Measurements from ENCODE around the gene GABRD.
"Not testable (repeated sequence)": the region's sequence is repeated elsewhere in the genome, so short reads cannot be mapped to it uniquely, and the experiment has no call there.

GABRD gene, protein sequence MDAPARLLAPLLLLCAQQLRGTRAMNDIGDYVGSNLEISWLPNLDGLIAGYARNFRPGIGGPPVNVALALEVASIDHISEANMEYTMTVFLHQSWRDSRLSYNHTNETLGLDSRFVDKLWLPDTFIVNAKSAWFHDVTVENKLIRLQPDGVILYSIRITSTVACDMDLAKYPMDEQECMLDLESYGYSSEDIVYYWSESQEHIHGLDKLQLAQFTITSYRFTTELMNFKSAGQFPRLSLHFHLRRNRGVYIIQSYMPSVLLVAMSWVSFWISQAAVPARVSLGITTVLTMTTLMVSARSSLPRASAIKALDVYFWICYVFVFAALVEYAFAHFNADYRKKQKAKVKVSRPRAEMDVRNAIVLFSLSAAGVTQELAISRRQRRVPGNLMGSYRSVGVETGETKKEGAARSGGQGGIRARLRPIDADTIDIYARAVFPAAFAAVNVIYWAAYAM

DNA sequence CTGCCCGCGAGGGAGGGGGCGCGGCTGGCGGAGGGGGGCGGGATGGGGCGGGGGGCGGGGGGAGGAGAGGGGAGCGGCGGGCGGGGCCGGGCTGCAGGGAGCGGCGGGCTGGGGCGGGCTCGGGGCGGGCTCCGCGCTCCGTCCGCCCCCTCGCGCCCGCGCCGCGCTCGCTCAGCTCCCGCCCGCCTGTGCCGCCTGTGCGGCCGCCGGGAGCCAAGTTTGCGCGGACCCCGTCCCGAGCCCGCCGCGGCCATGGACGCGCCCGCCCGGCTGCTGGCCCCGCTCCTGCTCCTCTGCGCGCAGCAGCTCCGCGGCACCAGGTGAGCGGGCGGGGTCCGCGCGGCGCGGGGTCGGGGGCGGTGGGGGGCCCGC lies at the start of gene GABRD:
Gene GABRD (plus strand): TSS at position 174 of the 372 bp plus-strand sequence. CDS start 79 bp downstream, at position 253.
- peaks cover 90% of the 10 kb centered on the region for H3K27me3 Mint-ChIP-seq
- peaks cover 10% of the 10 kb centered on the region for H3K4me1 Mint-ChIP-seq
- H3K36me3 Mint-ChIP-seq, result no peaks in the 10 kb centered on the region
- no peaks in the 10 kb centered on the region for H3K9me3 Mint-ChIP-seq
- ATAC-seq, result peak; percentile 15
- H3K4me3 Mint-ChIP-seq, result peak within 1 kb of the TSS; percentile 57
- no peak within 1 kb of the TSS for H3K27ac Mint-ChIP-seq

DNA sequence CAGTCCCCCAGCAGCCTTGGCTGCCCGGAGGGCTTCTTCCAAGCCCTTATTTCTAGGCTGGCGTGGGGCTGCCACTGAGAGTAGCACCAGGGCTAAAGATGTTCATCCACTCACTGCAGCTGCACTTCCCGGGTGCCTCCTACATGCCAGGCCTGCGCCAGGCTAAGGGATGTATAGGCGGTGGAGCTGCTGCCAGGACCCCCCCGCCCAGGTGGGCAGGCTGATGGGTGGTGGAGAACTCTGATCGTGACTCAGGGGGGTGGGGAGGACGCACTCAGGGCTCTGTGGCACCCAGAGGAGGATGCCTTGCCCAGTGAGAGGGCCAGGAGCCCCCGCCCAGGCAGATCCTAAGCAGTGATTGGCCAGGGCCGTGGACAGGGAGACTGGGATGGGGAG lies 49.6 kb upstream of the GABRD start:
- Mint-ChIP-seq H3K9me3 (no peaks in the 10 kb centered on the region), H3K27ac (no peak overlapping the region), H3K4me3 (no peak overlapping the region), H3K36me3 (no peaks in the 10 kb centered on the region), H3K27me3 (peaks cover 32% of the 10 kb centered on the region), H3K4me1 (no peaks in the 10 kb centered on the region)
- ATAC-seq, result no peak

DNA sequence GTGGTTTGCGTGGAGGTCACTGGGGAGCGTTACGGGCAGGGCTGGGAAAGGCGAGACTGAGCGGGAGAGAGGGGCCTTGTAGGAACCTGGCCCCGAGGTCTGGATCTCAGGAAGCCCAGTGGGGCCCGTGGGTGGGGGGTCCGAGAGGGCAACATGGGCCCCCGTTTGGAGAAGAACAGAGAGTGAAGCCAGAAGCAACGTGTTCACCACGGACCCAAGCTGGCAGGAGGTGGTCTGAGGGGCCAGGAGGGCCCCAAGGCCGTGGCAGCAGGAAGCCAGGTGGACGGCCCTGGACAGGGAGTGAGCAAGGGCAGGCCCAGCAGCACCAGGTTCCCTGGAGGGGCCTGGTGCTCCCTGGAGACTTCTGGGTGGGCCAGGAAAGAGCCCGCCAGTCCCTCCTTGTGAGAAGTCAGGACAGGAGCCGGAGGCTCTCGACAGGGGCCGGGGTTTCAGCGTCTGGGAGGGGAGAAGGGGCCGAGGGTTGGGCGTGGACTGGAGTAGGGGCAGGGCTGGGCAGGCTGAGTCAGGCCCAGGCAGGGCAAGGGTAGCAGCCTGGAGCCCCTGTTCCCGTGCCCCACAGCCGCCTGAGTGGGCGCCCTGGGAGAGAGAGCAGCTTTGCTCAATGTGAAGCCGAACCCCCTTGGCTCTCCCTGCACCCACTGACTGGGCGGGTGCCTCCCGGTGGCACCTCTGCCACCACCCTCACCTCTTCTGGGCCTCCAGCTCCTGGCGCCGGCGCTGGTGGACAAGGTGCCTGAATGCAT lies 49.0 kb upstream of the GABRD start:
- no peak for ATAC-seq
- Mint-ChIP-seq H3K4me1 (no peaks in the 10 kb centered on the region), H3K4me3 (no peak overlapping the region), H3K9me3 (no peaks in the 10 kb centered on the region), H3K27me3 (peaks cover 32% of the 10 kb centered on the region), H3K36me3 (no peaks in the 10 kb centered on the region), H3K27ac (no peak overlapping the region)

DNA sequence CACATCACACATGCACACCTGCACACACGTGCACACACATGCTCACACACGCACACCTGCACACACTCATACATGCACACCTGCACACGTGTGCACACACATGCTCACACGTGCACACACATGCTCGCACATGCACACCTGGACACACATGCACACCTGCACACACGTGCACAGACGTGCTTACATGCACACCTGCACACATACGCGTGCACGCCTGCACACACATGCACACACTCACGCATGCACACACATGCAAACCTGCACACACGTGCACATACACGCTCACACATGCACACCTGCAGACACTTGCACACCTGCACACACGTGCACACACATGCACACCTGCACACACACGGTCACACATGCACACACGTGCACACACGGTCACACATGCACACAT lies 48.1 kb upstream of the GABRD start:
- no peak for ATAC-seq
- no peak overlapping the region for H3K4me3 Mint-ChIP-seq
- peaks cover 41% of the 10 kb centered on the region for H3K27me3 Mint-ChIP-seq
- no peaks in the 10 kb centered on the region for H3K36me3 Mint-ChIP-seq
- H3K9me3 Mint-ChIP-seq, result no peaks in the 10 kb centered on the region
- no peak overlapping the region for H3K27ac Mint-ChIP-seq
- H3K4me1 Mint-ChIP-seq, result no peaks in the 10 kb centered on the region

DNA sequence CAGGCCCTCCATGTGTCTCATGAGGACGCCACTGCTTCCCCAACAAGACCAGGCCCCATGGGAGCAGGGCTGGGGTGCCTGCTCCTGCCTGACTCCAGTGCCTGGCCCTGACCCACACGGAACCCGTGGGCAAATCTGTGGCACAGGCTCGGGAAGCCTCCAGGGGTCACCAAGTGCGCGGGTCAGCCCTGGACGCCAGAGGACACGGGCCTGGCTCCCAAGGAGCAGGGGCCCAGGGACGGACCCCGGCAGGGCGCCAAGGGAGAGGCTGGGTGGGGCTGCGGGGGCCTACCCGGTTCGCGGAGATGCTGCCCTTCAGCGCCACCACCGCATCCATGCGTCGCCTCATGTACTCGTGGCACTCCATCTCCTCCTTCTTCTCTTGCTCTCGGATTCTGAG lies 47.5 kb upstream of the GABRD start:
- Mint-ChIP-seq H3K27ac (no peak overlapping the region), H3K4me3 (no peak overlapping the region), H3K27me3 (peaks cover 48% of the 10 kb centered on the region), H3K36me3 (no peaks in the 10 kb centered on the region), H3K4me1 (no peaks in the 10 kb centered on the region), H3K9me3 (no peaks in the 10 kb centered on the region)
- no peak for ATAC-seq

DNA sequence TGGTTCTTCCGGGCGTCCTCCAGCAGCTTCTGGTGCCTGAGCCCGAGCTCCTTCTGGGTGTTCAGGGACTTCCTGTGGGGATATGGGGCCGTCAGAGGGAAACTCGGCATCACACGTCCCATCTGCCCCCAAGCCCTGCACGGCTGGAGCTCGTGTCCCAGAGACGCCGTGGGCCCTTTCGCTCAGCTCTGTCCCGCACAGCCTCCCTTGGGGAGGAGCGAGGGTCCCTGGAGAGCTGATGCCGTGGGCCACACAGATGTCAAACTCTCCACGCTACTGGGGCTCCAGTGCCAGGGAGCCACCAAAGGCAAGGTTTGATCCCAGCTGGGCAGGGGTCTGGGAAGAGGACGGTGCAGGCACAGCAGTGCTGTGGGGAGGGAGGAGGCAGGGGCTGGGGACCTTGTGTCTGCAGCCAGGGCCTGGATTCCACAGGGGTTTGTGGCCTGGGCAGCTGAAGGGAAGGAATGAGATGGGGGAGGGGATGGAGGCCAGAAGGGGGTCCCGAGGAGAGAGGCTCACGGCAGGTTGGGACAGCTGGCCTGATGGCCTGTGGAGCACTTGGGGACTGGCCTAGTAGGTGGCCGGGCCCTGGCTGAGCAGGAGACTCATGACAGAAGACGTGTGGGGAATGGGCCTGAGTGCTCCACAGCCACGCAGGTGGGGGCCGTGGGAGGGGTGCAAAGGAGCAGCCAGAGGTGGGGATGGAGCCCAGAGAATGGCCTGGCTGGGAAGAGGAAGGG lies 46.0 kb upstream of the GABRD start:
- ATAC-seq, result no peak
- Mint-ChIP-seq H3K4me1 (no peaks in the 10 kb centered on the region), H3K27ac (no peak overlapping the region), H3K4me3 (no peak overlapping the region), H3K36me3 (no peaks in the 10 kb centered on the region), H3K27me3 (peaks cover 43% of the 10 kb centered on the region), H3K9me3 (no peaks in the 10 kb centered on the region)

DNA sequence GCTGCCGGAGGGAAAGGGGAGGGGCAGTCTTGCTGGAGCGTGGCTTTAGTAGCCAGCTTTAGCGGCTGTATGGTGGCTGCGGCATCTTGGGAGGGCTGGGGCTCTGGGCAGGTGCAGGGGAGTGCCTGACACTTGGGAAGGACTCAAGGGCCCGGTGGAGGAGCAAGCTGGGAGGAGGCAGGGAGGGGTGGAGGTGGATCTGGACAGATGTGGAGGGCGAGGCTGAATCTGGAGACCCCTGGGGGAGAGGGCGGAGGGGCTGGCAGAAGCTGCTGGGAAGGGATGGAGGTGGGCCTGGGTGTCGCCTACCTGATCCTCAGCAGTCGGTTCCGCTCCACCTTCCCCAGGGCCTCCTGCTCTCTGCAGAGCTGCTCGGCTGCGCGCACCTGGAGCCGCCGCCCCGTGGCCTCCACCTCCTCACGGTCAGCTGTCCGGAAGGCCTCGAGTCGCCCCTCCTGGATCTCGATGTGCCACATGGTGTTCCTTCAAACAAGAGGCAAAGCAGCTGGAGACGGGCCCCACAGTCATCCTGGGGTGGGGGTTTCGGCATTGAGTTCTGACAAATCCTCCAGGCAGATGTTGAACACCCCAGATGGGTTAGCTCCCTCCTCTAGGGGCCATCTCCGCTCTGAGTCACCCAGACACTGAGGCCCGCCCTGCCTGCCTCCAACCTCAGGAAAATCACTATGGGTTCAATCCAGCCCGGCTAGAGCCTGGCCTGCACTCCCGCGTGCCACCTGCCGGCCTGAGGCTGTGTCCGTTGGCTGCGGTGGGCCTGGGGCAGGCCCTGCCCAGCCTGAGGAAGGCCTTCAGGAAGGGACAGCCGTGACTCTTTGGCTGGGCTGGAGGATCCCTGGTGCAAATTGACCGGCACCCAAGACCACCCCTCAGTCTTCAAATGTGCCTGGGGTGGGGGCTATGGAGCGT lies 45.2 kb upstream of the GABRD start:
- Mint-ChIP-seq H3K4me3 (no peak overlapping the region), H3K9me3 (peaks cover 4% of the 10 kb centered on the region), H3K27ac (no peak overlapping the region), H3K4me1 (no peaks in the 10 kb centered on the region), H3K36me3 (no peaks in the 10 kb centered on the region), H3K27me3 (peaks cover 42% of the 10 kb centered on the region)
- ATAC-seq, result no peak

DNA sequence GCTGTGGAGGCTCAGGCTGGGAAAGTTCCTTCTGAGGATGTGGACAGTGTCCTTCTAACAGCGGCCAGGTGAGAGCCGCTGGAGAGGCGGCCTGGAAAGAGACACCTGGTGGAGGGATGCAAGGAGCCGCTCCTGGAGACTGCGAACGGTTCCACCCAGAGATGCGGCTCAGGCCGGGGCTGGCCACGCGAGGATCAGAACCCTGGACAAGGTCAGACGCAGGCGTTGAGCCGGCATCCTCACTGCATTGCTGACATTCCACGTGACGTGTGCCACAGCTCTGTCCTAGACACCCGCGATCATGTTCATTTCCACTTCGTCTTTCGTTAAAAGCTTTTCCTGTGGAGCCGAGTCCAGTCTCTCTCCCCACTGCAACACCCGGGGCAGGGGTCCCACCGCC lies 44.3 kb upstream of the GABRD start:
- no peaks in the 10 kb centered on the region for H3K4me1 Mint-ChIP-seq
- H3K27ac Mint-ChIP-seq, result no peak overlapping the region
- H3K9me3 Mint-ChIP-seq, result peaks cover 4% of the 10 kb centered on the region
- peaks cover 42% of the 10 kb centered on the region for H3K27me3 Mint-ChIP-seq
- no peak for ATAC-seq
- H3K36me3 Mint-ChIP-seq, result no peaks in the 10 kb centered on the region
- H3K4me3 Mint-ChIP-seq, result no peak overlapping the region

DNA sequence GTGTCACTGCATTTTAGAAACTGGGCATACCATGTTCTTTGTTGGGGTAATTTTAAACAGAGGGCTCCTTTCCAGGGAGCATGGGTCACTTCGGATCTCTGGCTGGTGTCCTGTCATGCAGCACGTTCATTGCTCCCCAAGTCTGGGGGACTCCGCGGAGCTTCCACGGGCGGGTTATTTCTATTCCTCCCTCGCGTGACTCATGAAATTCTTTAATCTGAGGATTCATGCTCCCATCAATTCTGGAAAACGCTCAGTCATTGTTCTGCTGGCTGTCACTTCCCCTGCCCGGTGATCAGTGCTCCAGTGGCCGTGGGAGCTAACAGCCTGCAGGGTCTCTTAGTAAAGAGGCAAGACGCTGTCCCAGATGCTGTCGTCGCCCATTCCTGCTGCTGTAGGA lies 43.6 kb upstream of the GABRD start:
- Mint-ChIP-seq H3K27ac (no peak overlapping the region), H3K4me1 (no peaks in the 10 kb centered on the region), H3K4me3 (no peak overlapping the region), H3K36me3 (no peaks in the 10 kb centered on the region), H3K27me3 (peaks cover 42% of the 10 kb centered on the region), H3K9me3 (peaks cover 4% of the 10 kb centered on the region)
- no peak for ATAC-seq

DNA sequence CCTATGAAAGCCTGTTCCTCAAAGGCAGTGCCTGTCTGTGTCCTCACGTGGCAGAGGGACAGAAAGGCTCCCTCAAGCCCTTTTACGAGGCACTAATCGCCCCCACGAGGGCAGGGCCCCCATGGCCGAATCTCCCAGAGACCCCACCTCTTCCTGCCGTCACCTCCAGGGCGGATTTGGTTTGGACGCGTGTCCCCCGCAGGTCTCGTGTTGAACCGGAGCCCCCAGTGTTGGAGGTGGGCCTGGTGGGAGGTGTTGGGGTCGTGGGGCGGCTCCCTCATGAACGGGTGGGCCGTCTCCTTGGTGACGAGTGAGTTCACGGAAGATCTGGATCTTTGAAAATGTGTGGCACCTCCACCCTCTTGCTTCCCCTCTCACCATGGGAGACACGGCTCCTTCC lies 43.1 kb upstream of the GABRD start:
- H3K4me1 Mint-ChIP-seq, result no peaks in the 10 kb centered on the region
- H3K9me3 Mint-ChIP-seq, result peaks cover 4% of the 10 kb centered on the region
- ATAC-seq, result no peak
- H3K27me3 Mint-ChIP-seq, result peaks cover 42% of the 10 kb centered on the region
- H3K36me3 Mint-ChIP-seq, result no peaks in the 10 kb centered on the region
- no peak overlapping the region for H3K27ac Mint-ChIP-seq
- no peak overlapping the region for H3K4me3 Mint-ChIP-seq

DNA sequence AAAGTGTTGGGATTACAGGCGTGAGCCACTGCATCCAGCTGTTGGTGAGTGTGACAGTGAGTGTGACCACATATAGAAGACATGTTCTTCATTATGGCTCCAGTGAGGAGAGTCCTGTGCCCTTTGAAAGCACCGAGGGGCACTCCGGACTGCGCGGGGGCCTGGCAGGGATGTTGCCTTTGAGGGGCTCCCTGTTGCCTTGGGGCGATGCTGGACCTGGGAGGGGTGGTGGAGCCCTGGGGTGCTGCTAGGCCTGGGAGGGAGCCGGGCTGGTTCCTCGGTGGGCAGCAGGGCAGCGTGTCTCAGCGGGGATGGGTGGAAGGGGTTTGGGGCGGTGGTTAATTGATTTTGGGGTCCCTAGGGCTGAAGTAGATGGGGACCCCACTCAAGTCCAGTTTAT lies 41.0 kb upstream of the GABRD start:
- Mint-ChIP-seq H3K9me3 (peaks cover 4% of the 10 kb centered on the region), H3K4me3 (no peak overlapping the region), H3K27me3 (peaks cover 37% of the 10 kb centered on the region), H3K36me3 (no peaks in the 10 kb centered on the region), H3K27ac (no peak overlapping the region), H3K4me1 (no peaks in the 10 kb centered on the region)
- no peak for ATAC-seq

DNA sequence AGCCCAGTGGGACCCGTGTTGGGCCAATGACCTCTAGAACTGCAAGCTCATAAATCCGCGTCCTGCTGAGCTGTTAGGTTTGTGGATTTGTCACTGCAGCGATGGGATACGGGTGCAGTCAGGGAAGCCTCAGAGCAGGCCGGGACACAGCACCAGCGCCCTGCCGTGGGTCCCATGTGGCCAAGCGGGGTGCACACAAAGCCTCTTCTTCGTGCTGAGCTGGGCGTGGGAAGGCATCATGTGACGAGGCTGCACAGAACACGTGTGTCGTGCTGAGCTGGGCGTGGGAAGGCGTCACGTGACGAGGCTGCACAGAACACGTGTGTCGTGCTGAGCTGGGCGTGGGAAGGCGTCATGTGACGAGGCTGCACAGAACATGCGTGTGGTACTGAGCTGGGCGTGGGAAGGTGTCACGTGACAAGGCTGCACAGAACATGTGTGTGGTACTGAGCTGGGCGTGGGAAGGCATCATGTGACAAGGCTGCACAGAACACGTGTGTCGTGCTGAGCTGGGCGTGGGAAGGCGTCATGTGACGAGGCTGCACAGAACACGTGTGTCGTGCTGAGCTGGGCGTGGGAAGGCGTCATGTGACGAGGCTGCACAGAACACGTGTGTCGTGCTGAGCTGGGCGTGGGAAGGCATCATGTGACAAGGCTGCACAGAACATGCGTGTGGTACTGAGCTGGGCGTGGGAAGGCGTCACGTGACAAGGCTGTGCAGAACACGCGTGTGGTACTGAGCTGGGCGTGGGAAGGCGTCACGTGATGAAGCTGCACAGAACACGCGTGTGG lies 40.3 kb upstream of the GABRD start:
- not testable (repeated sequence) for H3K9me3 Mint-ChIP-seq, H3K27ac Mint-ChIP-seq, ATAC-seq, H3K4me3 Mint-ChIP-seq, H3K36me3 Mint-ChIP-seq, H3K4me1 Mint-ChIP-seq
- H3K27me3 Mint-ChIP-seq, result peaks cover 30% of the 10 kb centered on the region

DNA sequence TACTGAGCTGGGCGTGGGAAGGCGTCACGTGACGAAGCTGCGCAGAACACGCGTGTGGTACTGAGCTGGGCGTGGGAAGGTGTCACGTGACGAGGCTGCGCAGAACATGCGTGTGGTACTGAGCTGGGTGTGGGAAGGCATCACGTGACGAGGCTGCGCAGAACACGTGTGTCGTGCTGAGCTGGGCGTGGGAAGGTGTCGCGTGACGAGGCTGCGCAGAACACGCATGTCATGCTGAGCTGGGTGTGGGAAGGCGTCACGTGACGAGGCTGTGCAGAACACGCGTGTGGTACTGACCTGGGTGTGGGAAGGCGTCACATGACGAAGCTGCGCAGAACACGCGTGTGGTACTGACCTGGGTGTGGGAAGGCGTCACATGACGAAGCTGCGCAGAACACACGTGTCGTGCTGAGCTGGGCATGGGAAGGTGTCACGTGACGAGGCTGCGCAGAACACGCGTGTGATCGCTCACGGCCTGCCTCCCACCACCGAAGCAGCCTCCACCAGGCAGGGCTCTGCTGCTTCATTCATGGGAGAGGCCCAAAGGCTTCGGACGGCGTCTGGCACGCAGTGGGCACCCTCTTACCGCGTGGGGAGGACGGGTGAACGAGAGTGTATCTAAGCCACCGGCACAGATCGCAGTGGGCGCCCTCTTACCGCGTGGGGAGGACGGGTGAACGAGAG lies 39.5 kb upstream of the GABRD start:
- H3K27ac Mint-ChIP-seq, result no peak overlapping the region
- H3K36me3 Mint-ChIP-seq, result no peaks in the 10 kb centered on the region
- peaks cover 4% of the 10 kb centered on the region for H3K9me3 Mint-ChIP-seq
- no peak for ATAC-seq
- H3K4me3 Mint-ChIP-seq, result no peak overlapping the region
- H3K4me1 Mint-ChIP-seq, result no peaks in the 10 kb centered on the region
- peaks cover 25% of the 10 kb centered on the region for H3K27me3 Mint-ChIP-seq

All from stimulated activated memory B cell treated with anti-CD40 and anti-IgM and Interleukin-4, amounts not matched to agents 10 μg/mL and 1 μg/mL and 100 μg/mL, for 72 hours (primary cell).